ENCODE results near the gene PACS1.
"Not testable (repeated sequence)": the region's sequence is repeated elsewhere in the genome, so short reads cannot be mapped to it uniquely, and the experiment has no call there.

The PACS1 gene

DNA sequence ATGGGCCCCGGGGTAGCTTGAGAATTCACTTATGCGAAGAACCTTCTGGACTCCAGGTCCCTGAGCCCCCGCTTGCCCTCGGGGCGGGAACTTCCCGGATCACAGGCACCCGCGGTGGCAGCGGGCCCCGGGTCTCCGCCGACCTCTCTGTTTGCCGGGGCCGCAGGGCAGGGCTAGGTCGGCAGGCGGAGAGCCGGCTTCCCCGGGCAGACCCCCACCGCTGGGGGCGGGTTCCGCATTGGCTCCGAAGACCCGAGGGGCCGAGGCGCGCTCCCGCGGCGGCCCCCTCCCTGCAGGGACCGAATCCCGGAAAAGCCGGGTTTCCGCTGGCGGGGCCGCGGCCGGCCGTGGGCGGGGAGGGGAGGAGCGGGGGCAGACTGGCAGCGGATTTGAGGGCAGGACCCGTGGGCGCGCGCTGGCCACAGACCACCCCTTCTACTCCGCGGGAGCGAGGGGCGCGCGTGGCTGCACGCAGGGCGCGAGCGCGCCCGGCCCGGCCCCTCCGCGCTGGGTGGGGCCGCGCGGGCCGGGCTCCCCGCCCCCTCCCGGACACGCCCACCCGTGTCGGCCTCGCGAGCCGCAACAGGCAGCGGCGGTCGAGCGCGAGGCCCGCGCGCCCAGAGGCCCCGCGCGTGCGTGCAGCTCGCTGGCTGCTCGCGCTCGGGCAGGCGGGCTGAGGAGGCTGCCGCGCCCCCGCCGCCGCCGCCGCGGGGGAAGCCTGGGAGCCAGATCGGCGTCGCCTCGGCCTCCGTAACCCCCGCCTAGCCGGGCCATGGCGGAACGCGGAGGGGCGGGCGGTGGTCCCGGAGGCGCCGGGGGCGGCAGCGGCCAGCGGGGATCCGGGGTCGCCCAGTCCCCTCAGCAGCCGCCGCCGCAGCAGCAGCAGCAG lies at the start of gene PACS1:
Gene PACS1 (plus strand): TSS at position 558 of the 889 bp plus-strand sequence. CDS start 215 bp downstream, at position 773.
- DNase-seq (ENCODE audit: low read depth, low spot score) = peak; percentile 88

DNA sequence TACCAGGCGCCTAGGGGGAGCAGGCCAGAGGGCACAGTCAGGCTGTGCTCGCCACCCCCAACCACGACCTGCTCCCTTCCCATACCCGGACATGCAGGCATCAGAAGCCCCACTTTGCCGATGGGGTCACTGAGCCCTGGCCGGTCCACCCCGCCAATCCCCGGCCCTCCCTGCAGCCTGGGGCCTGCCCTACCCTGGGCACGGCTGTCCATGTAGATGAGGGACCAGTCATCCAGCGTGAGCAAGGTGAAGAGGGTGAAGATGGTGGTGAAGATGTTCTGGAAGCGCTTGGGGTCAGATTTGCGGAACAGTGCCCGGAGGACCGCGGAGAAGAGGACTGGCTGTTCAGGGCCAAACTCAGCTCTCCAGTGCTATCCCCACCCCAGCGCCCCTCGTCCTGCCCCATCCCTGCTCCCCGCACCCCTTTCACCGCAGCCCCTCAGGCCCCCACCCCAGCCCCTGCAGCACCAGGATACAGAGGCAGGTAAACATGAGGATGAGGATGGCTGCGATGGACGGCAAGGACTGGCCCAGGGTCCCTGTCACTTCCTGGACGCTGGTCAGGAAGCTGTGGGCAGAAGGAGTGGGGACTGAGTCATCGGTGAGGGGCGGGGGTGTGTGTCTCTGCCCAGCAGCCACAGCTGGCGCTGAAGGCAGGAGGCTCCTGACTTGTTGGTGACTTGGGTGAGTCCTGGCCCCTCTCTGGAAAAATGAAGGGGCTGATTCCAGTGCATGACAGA lies 49.3 kb upstream of the PACS1 start:
- no peak for DNase-seq (ENCODE audit: low read depth, low spot score)

DNA sequence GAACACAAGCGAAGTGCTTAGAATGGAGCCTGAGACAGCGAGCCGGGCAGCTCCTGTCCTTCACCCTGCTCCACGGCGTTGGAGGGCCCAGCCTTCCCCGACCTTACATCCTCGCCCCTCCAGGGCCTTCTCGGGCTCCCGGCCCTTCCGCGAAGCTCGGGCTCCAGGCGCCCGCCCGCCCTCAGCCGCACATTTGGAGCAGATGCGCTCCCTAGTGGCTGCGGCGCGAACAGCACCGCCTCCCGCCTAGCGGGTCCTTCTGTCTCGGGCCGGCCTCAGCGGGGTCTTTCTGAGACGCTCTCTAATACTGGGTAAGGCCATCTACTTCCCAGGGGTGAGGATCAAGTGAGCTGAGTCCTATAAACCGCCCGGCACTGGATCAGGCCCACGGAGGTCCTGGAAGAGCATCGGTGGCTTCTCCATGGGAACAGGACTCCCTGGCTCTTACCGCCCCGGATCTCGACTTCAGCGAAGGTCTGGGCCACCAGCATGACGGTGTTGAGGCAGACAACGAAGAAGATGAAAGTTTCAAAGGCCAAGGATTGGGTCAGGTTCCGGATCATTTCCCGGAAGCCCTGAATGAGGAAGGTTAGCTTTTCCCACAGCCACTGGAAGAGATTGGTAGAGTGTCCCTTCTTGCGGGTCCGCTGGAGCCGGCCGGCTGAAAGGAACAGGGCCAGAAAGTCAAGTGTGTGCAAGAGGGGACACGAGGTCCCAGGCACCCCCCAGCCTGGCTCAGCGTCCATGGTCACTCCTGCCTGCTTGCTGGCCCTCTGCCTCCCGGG lies 47.5 kb upstream of the PACS1 start:
- DNase-seq (ENCODE audit: low read depth, low spot score) = peak; percentile 91

DNA sequence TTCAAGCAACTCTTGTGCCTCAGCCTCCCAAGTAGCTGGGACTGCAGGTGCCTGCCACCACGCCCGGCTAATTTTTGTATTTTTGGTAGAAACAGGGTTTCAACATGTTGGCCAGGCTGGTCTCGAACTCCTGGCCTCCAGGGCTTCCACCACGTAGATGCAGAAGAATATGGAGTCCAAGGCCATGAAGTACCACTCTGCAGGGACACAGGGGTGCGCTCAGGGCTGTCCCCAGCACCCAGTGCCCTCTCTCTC lies 47.0 kb upstream of the PACS1 start:
- not testable (repeated sequence) for DNase-seq (ENCODE audit: low read depth, low spot score)

- no peak for DNase-seq (ENCODE audit: low read depth, low spot score)
These were observed 44.0 kb upstream of the PACS1 start, which contains the start of gene CATSPER1 for GRCh38 chr11:66026017-66026529. CATSPER1 (minus strand) TSS chr11:66026479; CDS start chr11:66026379, 100 bp downstream.

DNA sequence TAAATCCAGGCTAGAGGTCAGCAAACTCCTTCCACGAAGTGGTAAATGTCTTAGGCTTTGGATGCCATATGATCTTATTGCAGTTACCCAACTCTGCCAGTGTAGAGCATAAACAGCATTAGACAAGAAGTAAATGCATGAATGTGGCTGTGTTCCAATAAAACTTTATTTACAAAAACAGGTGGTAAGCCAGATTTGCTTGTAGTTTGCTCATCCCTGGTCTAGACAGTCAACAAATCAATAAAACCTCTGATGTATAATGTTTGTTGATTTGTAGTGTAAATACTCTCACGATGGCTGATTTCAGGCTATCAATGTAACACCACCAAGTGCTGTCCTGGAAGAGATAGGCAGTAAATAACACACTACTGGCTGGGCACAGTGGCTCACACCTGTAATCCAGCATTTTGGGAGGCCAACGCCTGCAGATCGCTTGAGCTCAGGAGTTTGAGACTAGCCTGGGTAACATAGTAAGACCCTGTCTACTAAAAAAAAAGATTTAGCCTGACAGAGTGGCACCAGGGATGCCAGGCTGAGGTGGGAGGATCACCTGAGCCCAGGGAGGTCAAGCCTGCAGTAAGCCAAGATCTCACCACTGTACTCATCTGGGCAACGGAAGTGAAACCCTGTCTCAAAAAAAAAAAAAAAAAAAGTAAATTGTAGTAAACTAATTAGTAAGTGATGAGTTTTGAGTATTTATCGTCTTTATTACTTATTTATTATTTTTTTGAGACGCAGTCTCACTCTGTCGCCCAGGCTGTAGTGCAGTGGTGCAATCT lies 36.9 kb upstream of the PACS1 start:
- no peak for DNase-seq (ENCODE audit: low read depth, low spot score)

GRCh38 chr11:66035653-66036333 lies 34.3 kb upstream of the PACS1 start:
- DNase-seq (ENCODE audit: low read depth, low spot score) = no peak

- DNase-seq (ENCODE audit: low read depth, low spot score) = no peak
These were observed 33.8 kb upstream of the PACS1 start for GRCh38 chr11:66036334-66036710.

- DNase-seq (ENCODE audit: low read depth, low spot score) = no peak
These were observed 32.7 kb upstream of the PACS1 start for GRCh38 chr11:66037327-66037726.

DNA sequence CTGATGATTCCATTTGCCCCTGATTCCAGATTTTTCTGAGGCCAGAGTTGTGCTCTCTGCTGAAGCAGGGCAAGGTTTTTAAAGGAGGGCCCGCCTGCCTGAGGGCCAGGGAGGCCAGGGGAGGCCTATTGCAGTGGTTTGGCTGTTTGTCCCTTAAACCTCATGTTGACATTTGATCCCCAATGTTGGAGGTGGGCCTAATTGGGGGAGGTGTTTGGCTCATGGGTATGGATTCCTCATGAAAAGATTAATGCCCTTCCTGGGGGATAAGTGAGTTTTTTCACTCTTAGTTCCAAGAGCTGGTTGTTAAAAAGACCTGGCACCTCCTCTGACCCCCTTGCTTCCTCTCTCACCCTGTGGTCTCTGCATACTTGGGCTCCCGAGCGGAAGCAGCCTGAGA lies 30.3 kb upstream of the PACS1 start:
- no peak for DNase-seq (ENCODE audit: low read depth, low spot score)

DNA sequence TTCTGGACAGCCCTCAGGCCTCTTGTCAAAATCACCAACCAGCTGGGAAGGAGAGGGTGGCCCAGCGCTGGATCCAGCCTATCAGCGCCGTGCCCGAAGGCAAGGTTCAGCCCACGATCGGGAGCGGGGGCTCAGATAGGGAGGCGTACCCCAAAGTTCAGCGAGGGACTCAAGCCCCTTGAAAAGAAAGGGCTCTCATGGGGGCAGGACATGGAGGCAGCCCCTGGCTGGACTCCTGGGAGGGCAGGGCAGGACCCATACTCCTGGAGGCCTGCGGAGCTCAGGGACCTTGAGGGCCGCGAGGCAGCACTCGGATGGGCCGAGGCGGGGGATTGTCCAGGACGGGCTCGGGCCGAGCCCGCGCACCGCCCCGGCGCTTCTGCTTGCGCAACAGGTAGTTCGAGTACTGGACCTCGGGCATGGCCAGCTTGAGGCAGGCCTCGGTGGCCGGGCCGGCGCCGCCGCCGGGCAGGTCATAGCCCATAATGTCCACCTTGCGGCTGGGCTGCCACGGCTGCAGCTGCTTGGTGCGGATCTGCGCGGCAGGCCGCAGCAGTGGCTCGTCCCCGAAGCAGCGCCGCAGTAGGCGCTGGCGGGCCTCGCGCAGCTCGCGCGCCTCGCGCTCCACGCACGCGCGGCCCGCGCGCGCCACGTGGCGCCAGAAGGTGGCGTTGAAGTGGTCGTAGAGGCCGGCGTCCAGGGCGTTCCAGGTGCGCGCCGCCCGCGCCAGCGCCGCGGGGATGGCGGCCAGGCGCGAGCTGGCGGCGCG lies 27.7 kb upstream of the PACS1 start:
- no peak for DNase-seq (ENCODE audit: low read depth, low spot score)

DNA sequence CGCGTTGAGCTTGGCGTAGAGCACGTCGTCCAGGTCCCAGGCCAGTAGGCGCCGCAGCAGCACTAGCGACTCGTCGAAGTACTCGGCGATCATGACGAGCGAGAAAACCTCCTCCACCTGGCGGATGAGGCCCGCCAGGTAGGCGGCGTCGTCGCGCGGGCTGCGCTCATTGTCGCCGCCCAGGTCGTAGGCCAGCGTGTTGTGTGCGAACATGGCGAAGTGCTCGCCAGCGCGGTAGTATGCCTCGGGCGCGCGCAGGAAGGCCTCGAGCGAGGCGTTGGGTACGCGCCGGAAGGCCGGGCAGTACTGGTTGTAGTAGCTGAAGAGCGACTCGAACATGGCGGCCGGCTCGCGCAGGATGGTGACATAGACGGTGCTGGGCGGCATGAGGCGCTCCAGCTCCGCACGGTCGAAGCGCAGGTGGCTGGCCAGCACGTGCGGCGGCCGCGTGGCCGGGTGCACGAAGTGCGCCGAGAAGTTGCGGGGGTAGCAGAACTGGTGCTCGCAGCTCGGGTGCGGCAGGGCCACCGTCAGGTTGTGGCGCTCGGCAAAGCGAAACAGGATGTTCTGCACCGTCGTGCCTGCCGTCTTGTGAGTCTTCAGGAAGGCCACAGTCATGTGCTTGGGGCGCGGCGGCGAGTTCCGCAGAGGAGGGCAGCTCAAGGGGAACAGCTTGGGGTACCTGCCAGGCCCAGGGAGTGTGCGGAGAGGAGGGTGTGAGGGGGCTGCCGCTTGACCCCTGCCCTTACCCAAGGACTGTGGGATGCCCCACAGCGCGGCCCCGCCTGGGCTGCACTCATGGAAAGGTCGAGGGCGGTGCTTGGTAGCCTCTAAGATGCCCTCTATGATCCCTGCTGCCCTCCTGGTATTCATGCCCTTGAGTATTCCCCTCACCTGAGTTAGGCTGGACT lies 26.8 kb upstream of the PACS1 start:
- DNase-seq (ENCODE audit: low read depth, low spot score) = no peak

GRCh38 chr11:66044757-66045156 lies 25.3 kb upstream of the PACS1 start:
- DNase-seq (ENCODE audit: low read depth, low spot score) = no peak

DNA sequence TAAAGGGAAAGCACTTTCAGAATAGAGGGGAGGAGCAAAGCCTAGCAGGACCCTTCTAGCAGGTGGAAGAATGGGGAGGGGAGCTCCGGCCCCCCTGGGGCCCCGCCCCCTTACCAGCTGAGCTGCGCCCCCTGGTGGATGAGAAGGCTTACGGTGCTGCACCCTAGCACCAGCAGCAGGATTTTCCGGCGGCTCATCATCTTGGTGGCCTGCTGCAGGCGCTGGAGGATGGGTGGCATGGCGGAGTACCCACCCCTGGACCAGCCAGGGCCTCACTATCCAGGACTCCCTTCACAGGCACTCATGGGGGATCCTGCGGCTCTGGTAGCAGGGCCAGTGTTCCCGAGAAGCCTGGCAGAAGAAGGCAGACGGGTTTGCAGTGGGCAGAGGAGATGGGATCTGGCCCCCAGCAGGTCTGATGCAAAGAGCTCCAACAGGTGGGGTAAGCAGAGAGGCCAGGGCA lies 24.9 kb upstream of the PACS1 start:
- peak; percentile 90 for DNase-seq (ENCODE audit: low read depth, low spot score)

- DNase-seq (ENCODE audit: low read depth, low spot score) = no peak
These were observed 23.2 kb upstream of the PACS1 start for GRCh38 chr11:66046901-66047300.

DNA sequence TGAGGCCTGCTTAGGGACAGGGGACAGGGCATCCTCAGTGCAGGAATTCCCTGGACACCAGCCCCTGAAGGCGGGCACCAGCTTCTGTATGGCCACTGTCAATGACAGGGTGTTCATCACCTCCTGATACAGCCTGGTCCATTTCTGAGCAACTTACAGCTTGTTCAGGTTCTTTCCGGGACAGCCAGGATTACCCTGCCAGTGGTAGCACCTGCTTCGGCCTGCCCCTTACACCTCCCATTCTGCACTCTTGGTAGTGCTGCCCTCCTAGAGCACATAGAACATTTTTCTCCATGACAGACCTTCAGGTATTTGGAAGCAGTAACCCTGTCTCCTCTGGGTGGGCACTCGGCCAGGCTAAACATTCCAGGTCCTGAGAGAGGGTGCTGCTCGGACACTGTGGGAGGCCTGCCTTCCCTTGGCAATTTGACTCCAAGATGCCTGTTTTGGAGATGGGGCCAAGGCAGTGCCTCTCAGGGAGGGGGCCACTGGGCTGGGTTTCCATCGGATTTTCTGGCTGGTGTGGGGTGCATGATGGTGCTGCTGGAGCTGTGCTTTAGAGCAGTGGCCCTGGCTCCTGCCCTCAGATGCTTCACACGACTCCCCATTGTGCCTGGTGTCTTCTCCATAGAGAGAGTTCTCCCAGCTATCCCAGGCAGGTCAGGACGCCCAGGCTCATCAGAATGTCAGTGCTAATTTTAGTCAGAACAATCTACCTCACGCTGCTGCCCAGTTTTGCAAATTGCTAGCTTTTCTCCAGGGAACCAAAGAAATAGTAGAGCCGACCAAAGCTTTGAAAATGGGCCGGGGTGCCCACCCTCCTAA lies 22.3 kb upstream of the PACS1 start:
- no peak for DNase-seq (ENCODE audit: low read depth, low spot score)

GRCh38 chr11:66048547-66049323 lies 21.3 kb upstream of the PACS1 start, which contains the start of gene GAL3ST3:
GAL3ST3 (minus strand) TSS chr11:66049161; CDS start chr11:66045415, 3,746 bp downstream.
- DNase-seq (ENCODE audit: low read depth, low spot score) = no peak

Data from ELF-1 (cell line).